CD4-positive, alpha-beta T cell (primary cell): ENCODE measurements around the gene AGBL5. TPM values are rescaled to one million over a fixed set of nuclear protein-coding genes. Genes with fewer than 3 reads are reported as not detected.

Source experiments
- ATAC-seq: fragments of 200-7000 bp; cut with Tn5 transposase; one replicate; pipeline ENCODE4 v1.10.0; 2022; ENCODE audit warnings: mild to moderate bottlenecking; ENCODE audit not compliant: poor library complexity
- CTCF ChIA-PET: fragments of 350-600 bp; sonication (Branson Sonifier 250); formaldehyde crosslinking; loops from one replicate; lab custom pipeline; 2021; ENCODE audit warnings: antibody characterized with exemption, inconsistent platforms; lab: Charles Lee
- POLR2A ChIA-PET: fragments of 350-600 bp; sonication (Branson Sonifier 250); formaldehyde crosslinking; loops from one replicate; lab custom pipeline; 2021; ENCODE audit warnings: antibody characterized with exemption, inconsistent platforms; lab: Charles Lee
- DNase-seq, 14 experiments: peaks; one replicate each; pipeline ENCODE4 v3.0.0-alpha.2; 2013 to 2020; ENCODE audit warnings: mixed read lengths in 2 of 14
- H3K27ac ChIP-seq, 2 donors: one replicate each; pipeline versions ENCODE4 v1.5.1 to v1.7.0; 2013; ENCODE audit warnings: low read length in 2 of 2, low read depth in 1 of 2, mild to moderate bottlenecking in 1 of 2
- H3K27me3 ChIP-seq, 2 experiments: 1 replicate in 1 of 2; 2 replicates in 1 of 2; pipeline versions ENCODE4 v1.6.1 to v1.7.0; 2013; ENCODE audit warnings: low read length in 2 of 2, control low read depth in 1 of 2, mild to moderate bottlenecking in 1 of 2, moderate library complexity in 1 of 2; ENCODE audit not compliant: insufficient read depth in 2 of 2, control insufficient read depth in 1 of 2
- H3K36me3 ChIP-seq: one replicate; pipeline ENCODE4 v1.6.1; 2013; ENCODE audit warnings: low read length, control low read depth; ENCODE audit not compliant: insufficient read depth
- H3K4me1 ChIP-seq: one replicate; pipeline ENCODE4 v1.6.1; 2013; ENCODE audit warnings: low read length, control low read depth; ENCODE audit not compliant: insufficient read depth
- H3K4me3 ChIP-seq: one replicate; pipeline ENCODE4 v1.5.1; 2013; ENCODE audit warnings: mild to moderate bottlenecking, low read length, moderate library complexity
- H3K9me3 ChIP-seq, 2 experiments: 1 replicate in 1 of 2; 2 replicates in 1 of 2; pipeline versions ENCODE4 v1.6.1 to v1.7.0; 2013; ENCODE audit warnings: low read length in 2 of 2, mild to moderate bottlenecking in 2 of 2, control low read depth in 1 of 2, moderate library complexity in 1 of 2; ENCODE audit not compliant: control insufficient read depth in 1 of 2, insufficient read depth in 1 of 2
- H3K27ac Mint-ChIP-seq: one replicate; pipeline ENCODE4 v1.8.0; 2020; ENCODE audit warnings: mixed read lengths
- H3K27me3 Mint-ChIP-seq: one replicate; pipeline ENCODE4 v1.8.0; 2021; ENCODE audit warnings: mixed read lengths
- H3K36me3 Mint-ChIP-seq: one replicate; pipeline ENCODE4 v1.8.0; 2021; ENCODE audit warnings: low read depth, mixed read lengths
- H3K4me1 Mint-ChIP-seq: one replicate; pipeline ENCODE4 v1.8.0; 2021; ENCODE audit warnings: low read depth, mixed read lengths
- H3K4me3 Mint-ChIP-seq: one replicate; pipeline ENCODE4 v1.8.0; 2020; ENCODE audit warnings: mild to moderate bottlenecking, mixed read lengths
- H3K9me3 Mint-ChIP-seq: one replicate; pipeline ENCODE4 v1.8.0; 2020; ENCODE audit warnings: mixed read lengths
- intact Hi-C, 2 experiments: fragments of 100-400 bp; cut with DNase I in 1 of 2; cut with micrococcal nuclease in 1 of 2; formaldehyde crosslinking; loops; one replicate each; pipeline versions ENCODE4 v1.15.1 to v1.9.0; 2023 to 2025; cut with DNase I, micrococcal nuclease
- total RNA-seq, 174 experiments: library from RNA in 2 of 174; stranded (reverse) in 2 of 174; gene quantifications; one replicate each; pipeline ENCODE4 v1.2.3 and lab custom pipeline; 2021 to 2026
- TF ChIP-seq, protein P1 (sequence below): fragments of 200-600 bp; IDR thresholded peaks from one replicate; pipeline ENCODE4 v1.8.0; 2022; ENCODE audit warnings: antibody characterized with exemption, mild to moderate bottlenecking

The AGBL5 gene
- total RNA-seq, 2 experiments from 2014 or later = 10.8 to 11.6 TPM

DNA sequence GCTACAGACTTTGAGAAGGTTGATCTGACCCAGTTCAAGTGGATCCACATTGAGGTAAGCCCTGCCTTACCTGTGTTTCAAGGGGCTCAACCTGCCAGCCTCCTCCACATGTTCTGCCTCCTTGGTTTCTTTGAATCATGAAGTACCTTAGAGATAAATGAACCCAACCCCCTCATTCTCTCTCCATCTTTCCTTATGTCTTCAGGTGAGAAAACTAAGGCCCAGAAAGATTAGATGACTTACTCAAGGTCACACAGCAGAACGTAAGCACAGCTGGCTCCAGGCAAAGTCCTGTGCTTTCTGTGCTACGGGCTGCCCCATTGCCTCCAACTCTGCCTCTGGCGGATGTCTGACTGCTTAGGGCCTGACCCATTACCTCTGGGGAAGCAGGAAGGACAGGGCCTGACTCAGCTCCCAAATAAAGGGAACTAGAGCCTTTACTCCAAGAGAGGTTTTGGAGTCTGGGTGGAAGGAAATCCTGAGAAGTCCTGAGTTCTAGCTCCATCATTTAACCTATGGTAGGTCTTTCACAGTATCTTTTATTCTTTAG lies 45.4 kb downstream of the AGBL5 start:
- CTCF ChIA-PET = interaction anchor here (1.3 to 1.6 kb wide), 3 partner anchors 10 to 183 kb away, joined by 3 to 7 read pairs (median 4); partner anchors contain the start of gene KHK
- Histone ChIP-seq H3K4me3 (no peak overlapping the region), H3K9me3 (no peaks in the 10 kb centered on the region), H3K27me3 (no peaks in the 10 kb centered on the region), H3K4me1 (peaks cover 9% of the 10 kb centered on the region), H3K36me3 (peaks cover 2% of the 10 kb centered on the region), H3K27ac (no peak overlapping the region)
- H3K36me3 Mint-ChIP-seq = peaks cover 7% of the 10 kb centered on the region
- POLR2A ChIA-PET = interaction anchor here (1.3 to 2.4 kb wide), 2 partner anchors 10 to 25 kb away, joined by 3 to 8 read pairs; partner anchors contain the start of genes KHK and OST4
- no peaks in the 10 kb centered on the region for H3K27me3 Mint-ChIP-seq
- intact Hi-C loops = loop anchor here in 1 of 2 experiments (5.0 kb wide), 1 partner anchor 585 kb away; no protein-coding TSS in a partner anchor
- H3K4me1 Mint-ChIP-seq = peaks cover 11% of the 10 kb centered on the region
- TF ChIP-seq, protein P1, sequence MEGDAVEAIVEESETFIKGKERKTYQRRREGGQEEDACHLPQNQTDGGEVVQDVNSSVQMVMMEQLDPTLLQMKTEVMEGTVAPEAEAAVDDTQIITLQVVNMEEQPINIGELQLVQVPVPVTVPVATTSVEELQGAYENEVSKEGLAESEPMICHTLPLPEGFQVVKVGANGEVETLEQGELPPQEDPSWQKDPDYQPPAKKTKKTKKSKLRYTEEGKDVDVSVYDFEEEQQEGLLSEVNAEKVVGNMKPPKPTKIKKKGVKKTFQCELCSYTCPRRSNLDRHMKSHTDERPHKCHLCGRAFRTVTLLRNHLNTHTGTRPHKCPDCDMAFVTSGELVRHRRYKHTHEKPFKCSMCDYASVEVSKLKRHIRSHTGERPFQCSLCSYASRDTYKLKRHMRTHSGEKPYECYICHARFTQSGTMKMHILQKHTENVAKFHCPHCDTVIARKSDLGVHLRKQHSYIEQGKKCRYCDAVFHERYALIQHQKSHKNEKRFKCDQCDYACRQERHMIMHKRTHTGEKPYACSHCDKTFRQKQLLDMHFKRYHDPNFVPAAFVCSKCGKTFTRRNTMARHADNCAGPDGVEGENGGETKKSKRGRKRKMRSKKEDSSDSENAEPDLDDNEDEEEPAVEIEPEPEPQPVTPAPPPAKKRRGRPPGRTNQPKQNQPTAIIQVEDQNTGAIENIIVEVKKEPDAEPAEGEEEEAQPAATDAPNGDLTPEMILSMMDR = no peak
- H3K9me3 Mint-ChIP-seq = no peaks in the 10 kb centered on the region
- ATAC-seq (no peak), DNase-seq (no peak)
- H3K4me3 Mint-ChIP-seq = no peak overlapping the region
- H3K27ac Mint-ChIP-seq = no peak overlapping the region

DNA sequence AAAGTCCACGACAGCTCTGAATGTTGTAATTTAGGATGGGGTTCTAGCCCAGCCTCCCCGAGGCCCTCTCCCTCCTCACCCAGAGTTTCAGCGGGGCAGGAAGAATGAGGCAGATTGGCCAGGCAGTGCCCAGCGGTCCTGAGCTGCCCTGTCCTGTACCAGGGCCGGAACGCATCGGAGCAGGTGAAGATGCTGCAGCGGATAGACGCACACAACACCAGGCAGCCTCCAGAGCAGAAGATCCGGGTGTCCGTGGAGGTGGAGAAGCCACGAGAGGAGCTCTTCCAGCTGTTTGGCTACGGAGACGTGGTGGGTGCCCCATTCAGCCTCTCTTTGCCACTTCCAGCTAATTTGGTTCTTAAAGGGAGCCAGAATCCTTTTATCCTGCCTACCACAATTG lies 45.9 kb downstream of the AGBL5 start:
- CTCF ChIA-PET = interaction anchor here (1.3 kb wide), 1 partner anchor 94 kb away, joined by 3 read pairs; no protein-coding TSS in a partner anchor

DNA sequence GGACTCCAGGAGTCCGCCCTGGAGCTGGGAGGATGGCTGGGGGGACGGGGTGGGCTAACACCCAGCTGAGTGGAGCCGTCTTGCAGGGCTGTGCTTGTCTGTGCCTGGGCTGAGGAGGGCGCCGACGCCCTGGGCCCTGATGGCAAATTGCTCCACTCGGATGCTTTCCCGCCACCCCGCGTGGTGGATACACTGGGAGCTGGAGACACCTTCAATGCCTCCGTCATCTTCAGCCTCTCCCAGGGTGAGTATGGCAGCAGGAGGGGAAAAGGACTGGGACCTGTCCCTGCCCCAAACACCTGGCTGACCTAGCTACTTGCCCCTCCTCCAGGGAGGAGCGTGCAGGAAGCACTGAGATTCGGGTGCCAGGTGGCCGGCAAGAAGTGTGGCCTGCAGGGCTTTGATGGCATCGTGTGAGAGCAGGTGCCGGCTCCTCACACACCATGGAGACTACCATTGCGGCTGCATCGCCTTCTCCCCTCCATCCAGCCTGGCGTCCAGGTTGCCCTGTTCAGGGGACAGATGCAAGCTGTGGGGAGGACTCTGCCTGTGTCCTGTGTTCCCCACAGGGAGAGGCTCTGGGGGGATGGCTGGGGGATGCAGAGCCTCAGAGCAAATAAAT lies 48.0 kb downstream of the AGBL5 start:
- H3K27me3 Mint-ChIP-seq = no peaks in the 10 kb centered on the region
- no peaks in the 10 kb centered on the region for H3K9me3 Mint-ChIP-seq
- no peak overlapping the region for H3K27ac Mint-ChIP-seq
- POLR2A ChIA-PET = no interaction called here
- DNase-seq (no peak), ATAC-seq (no peak)
- CTCF ChIA-PET = interaction anchor here (0.8 to 1.8 kb wide), 3 partner anchors 92 to 204 kb away, joined by 3 to 9 read pairs (median 4); no protein-coding TSS in a partner anchor
- Histone ChIP-seq H3K4me1 (peaks cover 9% of the 10 kb centered on the region), H3K9me3 (no peaks in the 10 kb centered on the region), H3K27me3 (no peaks in the 10 kb centered on the region), H3K27ac (no peak overlapping the region), H3K4me3 (no peak overlapping the region), H3K36me3 (peaks cover 2% of the 10 kb centered on the region)
- H3K36me3 Mint-ChIP-seq = peaks cover 7% of the 10 kb centered on the region
- no peak overlapping the region for H3K4me3 Mint-ChIP-seq
- TF ChIP-seq, protein P1 = no peak
- peaks cover 11% of the 10 kb centered on the region for H3K4me1 Mint-ChIP-seq
- intact Hi-C loops = loop anchor here in 1 of 2 experiments (1.0 to 5.0 kb wide), 3 partner anchors 92 to 583 kb away; no protein-coding TSS in a partner anchor

More for the DNA sequence above, 45.9 kb downstream of the AGBL5 start:
- no peaks in the 10 kb centered on the region for H3K27me3 Mint-ChIP-seq
- H3K36me3 ChIP-seq = peaks cover 2% of the 10 kb centered on the region
- no peaks in the 10 kb centered on the region for H3K27me3 ChIP-seq
- peaks cover 7% of the 10 kb centered on the region for H3K36me3 Mint-ChIP-seq
- no peak overlapping the region for H3K27ac Mint-ChIP-seq
- TF ChIP-seq, protein P1 = no peak
- H3K27ac ChIP-seq = no peak overlapping the region
- intact Hi-C loops = loop anchor here in 1 of 2 experiments (5.0 kb wide), 1 partner anchor 585 kb away; no protein-coding TSS in a partner anchor
- H3K4me3 Mint-ChIP-seq = no peak overlapping the region
- POLR2A ChIA-PET = interaction anchor here (1.3 to 2.4 kb wide), 2 partner anchors 11 to 26 kb away, joined by 3 to 8 read pairs; partner anchors contain the start of genes KHK and OST4
- no peak overlapping the region for H3K4me3 ChIP-seq
- H3K4me1 Mint-ChIP-seq = peaks cover 11% of the 10 kb centered on the region
- DNase-seq (no peak), ATAC-seq (no peak)
- peaks cover 9% of the 10 kb centered on the region for H3K4me1 ChIP-seq
- no peaks in the 10 kb centered on the region for H3K9me3 ChIP-seq
- no peaks in the 10 kb centered on the region for H3K9me3 Mint-ChIP-seq
